Nephron (organoid): Measurements from ENCODE around the gene SMARCA1.
"Not testable (repeated sequence)": the region's sequence is repeated elsewhere in the genome, so short reads cannot be mapped to it uniquely, and the experiment has no call there.

Source experiments
- H3K27ac Mint-ChIP-seq, 3 experiments: 2 replicates each; pipeline ENCODE4 v1.8.0; 2020; ENCODE audit warnings: mixed read lengths in 3 of 3, mild to moderate bottlenecking in 2 of 3, moderate library complexity in 1 of 3
- H3K27me3 Mint-ChIP-seq: 2 replicates; pipeline ENCODE4 v1.8.0; 2021; ENCODE audit warnings: low read depth, mild to moderate bottlenecking, moderate library complexity, mixed read lengths
- H3K36me3 Mint-ChIP-seq: 2 replicates; pipeline ENCODE4 v1.8.0; 2020; ENCODE audit warnings: low read depth, mixed read lengths
- H3K4me1 Mint-ChIP-seq: 2 replicates; pipeline ENCODE4 v1.8.0; 2020; ENCODE audit warnings: mixed read lengths
- H3K4me3 Mint-ChIP-seq, 3 experiments: 2 replicates each; pipeline ENCODE4 v1.8.0; 2020; ENCODE audit warnings: mild to moderate bottlenecking in 3 of 3, mixed read lengths in 3 of 3, moderate library complexity in 2 of 3
- H3K9me3 Mint-ChIP-seq: 2 replicates; pipeline ENCODE4 v1.8.0; 2020; ENCODE audit warnings: mixed read lengths
- TF ChIP-seq, protein P1 (sequence below), 3 experiments: fragments of 200-600 bp; sonication (generic); IDR thresholded peaks; one replicate each; pipeline ENCODE4 v1.5.0; 2021; ENCODE audit warnings: antibody characterized with exemption in 3 of 3; ENCODE audit not compliant: unreplicated experiment in 3 of 3

The SMARCA1 gene

DNA sequence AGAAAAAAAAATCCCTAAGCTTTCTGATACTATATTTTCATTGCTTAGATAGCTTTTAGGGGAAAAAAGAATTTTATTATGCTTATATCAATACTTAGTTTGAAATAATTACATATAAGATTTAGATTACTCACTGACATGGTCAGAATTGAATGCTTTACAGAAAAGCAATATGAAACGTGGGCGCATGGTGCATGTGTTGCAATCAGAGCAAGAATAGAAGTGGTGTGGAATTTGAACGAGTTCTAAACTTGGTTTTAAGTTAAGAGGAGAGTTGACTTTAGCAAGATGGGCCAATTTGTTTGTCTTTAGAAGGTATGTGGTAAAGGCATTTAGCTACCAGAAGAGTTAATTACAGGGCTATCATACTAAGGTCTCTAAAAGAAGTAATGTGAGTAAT lies 38.2 kb upstream of the SMARCA1 start:
- Mint-ChIP-seq H3K27ac (peak overlapping the region in 1 of 3 experiments; percentile 78), H3K4me3 (no peak overlapping the region), H3K36me3 (peaks cover 82% of the 10 kb centered on the region), H3K9me3 (peaks cover 5% of the 10 kb centered on the region), H3K27me3 (no peaks in the 10 kb centered on the region), H3K4me1 (peaks cover 30% of the 10 kb centered on the region)
- TF ChIP-seq, protein P1, sequence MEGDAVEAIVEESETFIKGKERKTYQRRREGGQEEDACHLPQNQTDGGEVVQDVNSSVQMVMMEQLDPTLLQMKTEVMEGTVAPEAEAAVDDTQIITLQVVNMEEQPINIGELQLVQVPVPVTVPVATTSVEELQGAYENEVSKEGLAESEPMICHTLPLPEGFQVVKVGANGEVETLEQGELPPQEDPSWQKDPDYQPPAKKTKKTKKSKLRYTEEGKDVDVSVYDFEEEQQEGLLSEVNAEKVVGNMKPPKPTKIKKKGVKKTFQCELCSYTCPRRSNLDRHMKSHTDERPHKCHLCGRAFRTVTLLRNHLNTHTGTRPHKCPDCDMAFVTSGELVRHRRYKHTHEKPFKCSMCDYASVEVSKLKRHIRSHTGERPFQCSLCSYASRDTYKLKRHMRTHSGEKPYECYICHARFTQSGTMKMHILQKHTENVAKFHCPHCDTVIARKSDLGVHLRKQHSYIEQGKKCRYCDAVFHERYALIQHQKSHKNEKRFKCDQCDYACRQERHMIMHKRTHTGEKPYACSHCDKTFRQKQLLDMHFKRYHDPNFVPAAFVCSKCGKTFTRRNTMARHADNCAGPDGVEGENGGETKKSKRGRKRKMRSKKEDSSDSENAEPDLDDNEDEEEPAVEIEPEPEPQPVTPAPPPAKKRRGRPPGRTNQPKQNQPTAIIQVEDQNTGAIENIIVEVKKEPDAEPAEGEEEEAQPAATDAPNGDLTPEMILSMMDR (IDR thresholded peaks at IDR 0.05; ENCODE audit: unreplicated experiment in 3 of 3): no peak

DNA sequence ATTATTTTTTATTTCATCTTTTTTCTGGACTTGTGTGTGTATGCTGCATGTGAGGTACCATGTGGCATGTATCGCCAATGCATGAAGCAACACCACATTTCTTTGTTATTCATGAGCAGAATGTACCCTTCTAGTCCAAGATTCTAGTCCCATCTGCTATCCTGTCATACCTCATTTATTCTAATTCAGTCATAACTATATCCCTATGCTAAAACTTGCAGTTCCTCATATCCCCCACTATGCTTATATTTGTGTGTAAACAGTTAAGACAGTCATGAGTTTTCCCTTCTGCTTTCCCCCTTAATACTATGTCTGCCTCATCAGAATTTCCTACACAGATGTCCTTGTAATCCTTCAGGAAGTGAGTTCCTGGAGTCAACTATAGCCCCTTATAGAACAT lies 36.5 kb upstream of the SMARCA1 start:
- TF ChIP-seq, protein P1 (IDR thresholded peaks at IDR 0.05; ENCODE audit: unreplicated experiment in 3 of 3): no peak
- Mint-ChIP-seq H3K27ac (peak overlapping the region in 1 of 3 experiments; percentile 78), H3K4me1 (peaks cover 16% of the 10 kb centered on the region), H3K36me3 (peaks cover 74% of the 10 kb centered on the region), H3K4me3 (no peak overlapping the region), H3K27me3 (no peaks in the 10 kb centered on the region), H3K9me3 (peaks cover 5% of the 10 kb centered on the region)

DNA sequence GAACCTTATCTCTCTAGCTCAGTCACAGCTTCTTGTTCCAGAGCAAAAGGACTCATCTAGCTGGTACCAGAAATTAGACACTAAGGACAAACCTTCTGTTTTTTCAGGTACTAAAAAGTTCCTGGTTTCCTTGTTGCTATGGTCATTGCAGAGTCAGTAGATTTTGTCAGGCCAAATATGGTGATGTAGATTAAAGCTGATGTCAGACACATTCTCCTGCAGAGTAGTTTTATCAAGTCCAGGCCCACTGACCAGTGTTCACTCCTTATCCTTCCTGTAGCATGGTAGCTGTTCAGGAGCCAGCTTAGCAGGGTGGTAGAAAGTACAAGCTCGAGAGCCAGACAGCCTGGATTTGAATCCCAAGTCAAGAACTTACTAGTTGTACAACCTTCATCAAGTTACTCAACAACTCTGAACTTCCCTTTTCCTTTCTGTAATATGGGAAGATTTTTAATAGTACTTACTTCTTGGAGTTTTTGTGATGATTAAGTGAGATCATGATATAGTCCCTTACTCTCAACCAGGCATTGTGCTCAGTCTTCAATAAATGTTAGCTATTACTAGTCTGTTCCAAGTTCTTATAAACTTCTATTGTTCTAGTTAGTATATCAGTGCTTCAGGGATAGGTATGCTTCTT lies 34.7 kb upstream of the SMARCA1 start:
- peaks cover 67% of the 10 kb centered on the region for H3K36me3 Mint-ChIP-seq
- TF ChIP-seq, protein P1 (IDR thresholded peaks at IDR 0.05; ENCODE audit: unreplicated experiment in 3 of 3): no peak
- H3K4me1 Mint-ChIP-seq: peaks cover 16% of the 10 kb centered on the region
- no peaks in the 10 kb centered on the region for H3K27me3 Mint-ChIP-seq
- peaks cover 3% of the 10 kb centered on the region for H3K9me3 Mint-ChIP-seq
- no peak overlapping the region for H3K4me3 Mint-ChIP-seq
- H3K27ac Mint-ChIP-seq: peak overlapping the region; percentile 37 to 81 (median 64)

DNA sequence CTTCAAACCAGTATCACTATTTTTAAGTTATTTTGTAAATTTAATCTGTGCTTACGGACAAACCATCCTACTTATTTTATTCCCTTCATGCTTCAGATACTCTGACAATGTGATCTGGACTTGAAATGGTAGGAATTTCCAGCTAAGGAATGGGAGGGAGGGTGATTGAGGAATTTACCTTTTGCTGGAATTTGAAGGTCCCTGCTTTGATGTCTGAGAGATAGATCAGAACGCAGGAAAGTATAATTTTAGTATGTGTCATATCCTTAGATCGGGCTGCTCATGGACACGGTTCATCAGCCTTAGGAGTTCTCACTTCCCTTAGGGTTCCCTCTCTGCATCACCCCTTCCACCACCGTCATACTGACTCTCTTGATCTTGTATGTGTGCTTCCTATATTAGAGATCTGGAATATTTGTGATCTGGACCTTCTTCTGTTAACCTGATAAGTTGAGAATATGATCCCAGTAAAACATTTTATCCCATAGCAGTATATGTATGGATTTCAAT lies 33.6 kb upstream of the SMARCA1 start:
- TF ChIP-seq, protein P1 (IDR thresholded peaks at IDR 0.05; ENCODE audit: unreplicated experiment in 3 of 3): no peak
- Mint-ChIP-seq H3K27ac (peak overlapping the region; percentile 37 to 82 (median 81)), H3K36me3 (peaks cover 60% of the 10 kb centered on the region), H3K4me3 (no peak overlapping the region), H3K27me3 (no peaks in the 10 kb centered on the region), H3K9me3 (no peaks in the 10 kb centered on the region), H3K4me1 (peaks cover 16% of the 10 kb centered on the region)

DNA sequence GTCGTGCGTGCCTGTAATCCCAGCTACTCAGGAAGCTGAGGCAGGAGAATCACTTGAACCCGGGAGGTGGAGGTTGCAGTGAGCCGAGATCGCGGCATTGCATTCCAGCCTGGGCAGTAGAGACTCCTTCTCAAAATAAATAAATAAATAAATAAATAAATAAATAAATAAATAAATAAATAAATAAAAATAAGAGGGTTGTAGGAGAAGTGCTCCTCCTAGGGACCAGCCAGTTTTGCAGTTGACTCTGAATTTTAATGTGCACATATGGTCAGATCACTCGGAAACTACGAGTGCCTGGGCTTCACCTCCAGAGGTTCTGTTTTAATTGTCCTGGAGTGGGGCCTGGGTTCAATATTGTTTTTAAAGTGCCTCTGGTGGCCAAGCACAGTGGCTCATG lies 31.5 kb upstream of the SMARCA1 start:
- not testable (repeated sequence) for H3K27me3 Mint-ChIP-seq, H3K4me1 Mint-ChIP-seq, H3K4me3 Mint-ChIP-seq, H3K27ac Mint-ChIP-seq, H3K9me3 Mint-ChIP-seq
- H3K36me3 Mint-ChIP-seq: peaks cover 46% of the 10 kb centered on the region

DNA sequence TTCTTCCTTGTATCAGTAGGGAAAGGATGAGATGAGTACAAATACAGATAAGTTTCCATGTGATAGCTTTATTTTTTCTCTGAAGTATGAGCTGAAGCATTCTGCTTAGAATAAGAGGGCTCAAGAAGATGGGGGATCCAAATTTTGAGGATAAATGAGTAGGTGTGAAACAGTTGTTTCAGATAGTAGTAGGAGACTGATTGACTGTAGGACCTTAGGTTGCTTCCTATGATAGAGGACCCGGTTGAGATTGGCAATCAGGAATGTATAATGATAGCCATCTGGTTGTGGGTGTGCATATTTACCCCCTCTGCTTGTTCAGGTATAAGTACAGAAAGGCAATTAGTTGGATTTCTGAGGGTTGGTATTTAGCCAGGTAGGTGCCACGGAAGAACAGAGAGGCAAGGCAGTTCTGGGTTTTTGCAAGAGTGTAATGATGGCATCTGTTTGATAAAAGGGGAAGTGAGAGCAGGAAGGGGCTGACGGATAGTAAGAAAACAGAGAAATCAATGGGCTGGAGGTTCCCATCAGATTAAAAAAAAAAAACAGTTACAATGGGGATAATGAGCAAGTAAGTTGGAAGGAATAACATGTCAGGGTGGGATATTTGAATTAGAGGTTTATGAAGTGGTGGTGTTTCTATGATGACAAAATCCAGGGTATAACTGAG lies 30.5 kb upstream of the SMARCA1 start:
- Mint-ChIP-seq H3K27me3 (no peaks in the 10 kb centered on the region), H3K9me3 (no peaks in the 10 kb centered on the region), H3K27ac (no peak overlapping the region), H3K4me1 (no peaks in the 10 kb centered on the region), H3K36me3 (peaks cover 46% of the 10 kb centered on the region), H3K4me3 (no peak overlapping the region)
- TF ChIP-seq, protein P1 (IDR thresholded peaks at IDR 0.05; ENCODE audit: unreplicated experiment in 3 of 3): no peak
